ENCODE results near the gene NEIL1. TPM values are rescaled to one million over a fixed set of nuclear protein-coding genes. Genes with fewer than 3 reads are reported as not detected.
"Not testable (repeated sequence)": the region's sequence is repeated elsewhere in the genome, so short reads cannot be mapped to it uniquely, and the experiment has no call there.

Gene NEIL1
- total RNA-seq: 10 to 100 TPM in 3 of 10 donors, 1 to 10 TPM in 7; 4.1 to 17.8 (median 8.1) TPM
- 10 to 100 TPM in 1 of 2 donors, 1 to 10 TPM in 1; 6.1 to 41.6 TPM for polyA plus RNA-seq
- long read RNA-seq, donor 1, partial matches to known transcripts: 4 of 12 reads
- long read RNA-seq, donor 1, other reads (novel, unspliced or antisense): 6 of 12 reads
- long read RNA-seq, donor 2, partial matches to known transcripts: 2 of 10 reads
- long read RNA-seq, donor 2, other reads (novel, unspliced or antisense): 8 of 10 reads
- long read RNA-seq, donor 3, partial matches to known transcripts: 1 of 10 reads
- long read RNA-seq, donor 3, other reads (novel, unspliced or antisense): 5 of 10 reads

- Histone ChIP-seq H3K4me3 (peak within 1 kb of the TSS; percentile 71 to 99 (median 88)), H3K4me1 (peaks cover 5 to 43% (median 18%) of the 10 kb centered on the region in 9 donors), H3K27me3 (peaks cover 0 to 37% (median 0%) of the 10 kb centered on the region in 7 donors), H3K27ac (peak within 1 kb of the TSS in 9 of 10 donors; percentile 56 to 83 (median 74)), H3K9me3 (peaks cover 0 to 7% (median 0%) of the 10 kb centered on the region in 11 donors), H3K36me3 (no peaks in the 10 kb centered on the region)
- no peak for TF ChIP-seq CTCF (IDR thresholded peaks at IDR 0.05)
- DNase-seq: no peak
- whole genome bisulfite sequencing, 2 donors: 25 to 26% methylated on average over 20 of the region's 20 CpGs
- intact Hi-C loops (cut with DNase I): no loop called here
- peak in 5 of 8 donors; percentile 1 to 3 (median 2) for ATAC-seq
Observed at GRCh38 chr15:75346796-75347221, at the start of gene NEIL1. NEIL1 (plus strand) TSS chr15:75347039; CDS start chr15:75348906, 1,867 bp downstream.

- H3K4me3 ChIP-seq; H3K9me3 ChIP-seq; H3K4me1 ChIP-seq; H3K27me3 ChIP-seq; DNase-seq; intact Hi-C loops (cut with DNase I); H3K36me3 ChIP-seq; H3K27ac ChIP-seq: not testable (repeated sequence)
- WGBS, 2 donors: 83 to 87% methylated on average over 5 to 6 of the region's 13 CpGs
- ATAC-seq: peak; percentile 28 to 85 (median 78)
Observed at GRCh38 chr15:75298541-75299310, 48.1 kb upstream of the NEIL1 start.

- ATAC-seq (peak; percentile 51 to 93 (median 86)), DNase-seq (peak; percentile 49 to 69)
- H3K9me3 ChIP-seq; intact Hi-C loops (cut with DNase I); H3K36me3 ChIP-seq; H3K27ac ChIP-seq; H3K4me3 ChIP-seq; H3K4me1 ChIP-seq; H3K27me3 ChIP-seq: not testable (repeated sequence)
- TF ChIP-seq CTCF (IDR thresholded peaks at IDR 0.05): peak; percentile 31 to 64 (median 57)
- 17 to 20% methylated on average over 5 to 6 of the region's 6 CpGs for WGBS, 2 donors
Observed at GRCh38 chr15:75299311-75299688, 47.5 kb upstream of the NEIL1 start.

- not testable (repeated sequence) for H3K27ac ChIP-seq, DNase-seq, H3K27me3 ChIP-seq, H3K9me3 ChIP-seq, H3K36me3 ChIP-seq, H3K4me3 ChIP-seq, H3K4me1 ChIP-seq, ATAC-seq
- 69 to 75% methylated on average over 5 to 6 of the region's 6 CpGs for WGBS, 2 donors
- intact Hi-C loops (cut with DNase I): loop anchor here in 4 of 10 donors (5.0 to 10.0 kb wide), 3 partner anchors 55 to 285 kb away; no protein-coding TSS in a partner anchor
Observed at GRCh38 chr15:75300026-75300425, 46.8 kb upstream of the NEIL1 start.

GRCh38 chr15:75302318-75302717 lies 44.5 kb upstream of the NEIL1 start:
- intact Hi-C loops (cut with DNase I): loop anchor here in 4 of 10 donors (5.0 to 10.0 kb wide), 3 partner anchors 58 to 288 kb away; no protein-coding TSS in a partner anchor
- no peak for TF ChIP-seq CTCF (IDR thresholded peaks at IDR 0.05)
- Histone ChIP-seq H3K27ac (no peak overlapping the region), H3K27me3 (peaks cover 0 to 29% (median 22%) of the 10 kb centered on the region in 7 donors), H3K9me3 (no peaks in the 10 kb centered on the region), H3K36me3 (no peaks in the 10 kb centered on the region), H3K4me3 (no peak overlapping the region), H3K4me1 (no peaks in the 10 kb centered on the region)
- no peak for DNase-seq
- ATAC-seq: no peak
- WGBS, 2 donors: 87 to 90% methylated on average over 9 of the region's 9 CpGs

- WGBS, 2 donors: 88 to 89% methylated on average over 4 of the region's 4 CpGs
- not testable (repeated sequence) for H3K9me3 ChIP-seq, H3K4me1 ChIP-seq, H3K36me3 ChIP-seq, H3K27ac ChIP-seq, DNase-seq, H3K4me3 ChIP-seq, ATAC-seq
- H3K27me3 ChIP-seq: peaks cover 0 to 34% (median 25%) of the 10 kb centered on the region in 7 donors
- intact Hi-C loops (cut with DNase I): loop anchor here in 4 of 10 donors (5.0 to 10.0 kb wide), 3 partner anchors 58 to 288 kb away; no protein-coding TSS in a partner anchor
Observed at GRCh38 chr15:75302753-75303152, 44.1 kb upstream of the NEIL1 start.

Data from heart right ventricle (tissue), 16 donors.